Astrocyte (in vitro differentiated cells and primary cell): Measurements from ENCODE around the gene CCDC174. TPM values are rescaled to one million over a fixed set of nuclear protein-coding genes. Genes with fewer than 3 reads are reported as not detected.

Source experiments
- DNase-seq: peaks from one replicate; pipeline ENCODE4 v3.0.0-alpha.2; 2010; ENCODE audit warnings: low read depth
- FAIRE-seq: peaks from 2 replicates; lab custom pipeline; 2011; peaks lifted over from hg19 to GRCh38; lab: Jason Lieb, UNC
- H2AFZ ChIP-seq: 2 replicates; pipeline ENCODE4 v1.6.0; 2012; ENCODE audit warnings: low read depth, low read length, inconsistent platforms
- H3K27ac ChIP-seq: 2 replicates; pipeline ENCODE4 v1.5.1; 2011; ENCODE audit warnings: low read depth, low read length, inconsistent platforms
- H3K27me3 ChIP-seq: 2 replicates; pipeline ENCODE4 v1.6.0; 2011; ENCODE audit warnings: low read length, inconsistent platforms; ENCODE audit not compliant: insufficient read depth
- H3K36me3 ChIP-seq: 2 replicates; pipeline ENCODE4 v1.5.1; 2011; ENCODE audit warnings: low read length, inconsistent platforms; ENCODE audit not compliant: insufficient read depth
- H3K4me1 ChIP-seq: 2 replicates; pipeline ENCODE4 v1.5.1; 2011; ENCODE audit warnings: low read length, inconsistent platforms; ENCODE audit not compliant: insufficient read depth
- H3K4me2 ChIP-seq: 2 replicates; pipeline ENCODE4 v1.6.0; 2012; ENCODE audit warnings: low read length, inconsistent platforms
- H3K4me3 ChIP-seq: 2 replicates; pipeline ENCODE4 v1.5.1; 2011; ENCODE audit warnings: low read depth, mild to moderate bottlenecking, low read length, inconsistent platforms; ENCODE audit not compliant: insufficient read depth
- H3K79me2 ChIP-seq: 2 replicates; pipeline ENCODE4 v1.6.0; 2012; ENCODE audit warnings: mild to moderate bottlenecking, low read length, inconsistent platforms; ENCODE audit not compliant: insufficient read depth
- H3K9ac ChIP-seq: 2 replicates; pipeline ENCODE4 v1.6.0; 2012; ENCODE audit warnings: mild to moderate bottlenecking, low read length, inconsistent platforms
- H3K9me3 ChIP-seq: 2 replicates; pipeline ENCODE4 v1.5.1; 2012; ENCODE audit warnings: low read depth, mild to moderate bottlenecking, low read length, inconsistent platforms; ENCODE audit not compliant: insufficient read depth
- H4K20me1 ChIP-seq: 2 replicates; pipeline ENCODE4 v1.6.0; 2012; ENCODE audit warnings: low read length, inconsistent platforms; ENCODE audit not compliant: insufficient read depth
- H3K27ac Mint-ChIP-seq: one replicate; pipeline ENCODE4 v1.8.0; 2021; ENCODE audit warnings: mild to moderate bottlenecking, mixed read lengths; ENCODE audit not compliant: unreplicated experiment
- H3K27me3 Mint-ChIP-seq: one replicate; pipeline ENCODE4 v1.8.0; 2021; ENCODE audit warnings: low read depth, mixed read lengths; ENCODE audit not compliant: unreplicated experiment
- H3K36me3 Mint-ChIP-seq: one replicate; pipeline ENCODE4 v1.8.0; 2021; ENCODE audit warnings: low read depth, mixed read lengths; ENCODE audit not compliant: unreplicated experiment
- H3K4me1 Mint-ChIP-seq: one replicate; pipeline ENCODE4 v1.8.0; 2021; ENCODE audit warnings: low read depth, mixed read lengths; ENCODE audit not compliant: unreplicated experiment
- H3K4me3 Mint-ChIP-seq: one replicate; pipeline ENCODE4 v1.8.0; 2021; ENCODE audit warnings: mild to moderate bottlenecking, moderate library complexity, mixed read lengths; ENCODE audit not compliant: unreplicated experiment
- H3K9me3 Mint-ChIP-seq: one replicate; pipeline ENCODE4 v1.8.0; 2021; ENCODE audit warnings: mild to moderate bottlenecking, mixed read lengths; ENCODE audit not compliant: unreplicated experiment
- CTCF ChIP-seq: IDR thresholded peaks from 2 replicates; pipeline ENCODE4 v1.5.1; 2011; ENCODE audit warnings: low read depth, mild to moderate bottlenecking, inconsistent platforms, low read length, moderate library complexity; ENCODE audit not compliant: insufficient read depth
- EZH2 ChIP-seq: IDR thresholded peaks from 2 replicates; pipeline ENCODE4 v1.6.1; 2012; ENCODE audit warnings: mild to moderate bottlenecking, low read length, inconsistent platforms; ENCODE audit not compliant: insufficient read depth
- total RNA-seq: library from RNA; stranded (reverse); gene quantifications from 2 replicates; pipeline ENCODE4 v1.2.1, GENCODE V29; 2021

Gene CCDC174
- total RNA-seq, 1 donor from 2014 or later, result 17.4 TPM

GRCh38 chr3:14674841-14675240 lies 23.3 kb downstream of the CCDC174 start, which contains the start of gene C3orf20:
C3orf20 (plus strand) TSS chr3:14675141; CDS start chr3:14682714, 7,573 bp downstream.
- Histone ChIP-seq H3K4me2 (no peak within 1 kb of the TSS), H4K20me1 (peaks cover 4% of the 10 kb centered on the region), H2AFZ (no peak within 1 kb of the TSS), H3K4me1 (no peaks in the 10 kb centered on the region), H3K27ac (no peak within 1 kb of the TSS), H3K36me3 (peaks cover 25% of the 10 kb centered on the region), H3K27me3 (no peaks in the 10 kb centered on the region), H3K4me3 (no peak within 1 kb of the TSS), H3K9me3 (no peaks in the 10 kb centered on the region), H3K79me2 (no peaks in the 10 kb centered on the region), H3K9ac (no peak within 1 kb of the TSS)
- Mint-ChIP-seq H3K4me3 (no peak within 1 kb of the TSS), H3K9me3 (no peaks in the 10 kb centered on the region), H3K4me1 (no peaks in the 10 kb centered on the region), H3K27me3 (no peaks in the 10 kb centered on the region), H3K36me3 (peaks cover 6% of the 10 kb centered on the region), H3K27ac (no peak within 1 kb of the TSS)
- FAIRE-seq (no peak), DNase-seq (no peak)
- no peak for TF ChIP-seq CTCF

- H3K9me3 Mint-ChIP-seq, result no peaks in the 10 kb centered on the region
- no peak overlapping the region for H3K4me3 ChIP-seq
- no peak for DNase-seq
Measured at GRCh38 chr3:14676881-14677280, 25.3 kb downstream of the CCDC174 start.

More at GRCh38 chr3:14676881-14677280, 25.3 kb downstream of the CCDC174 start:
- Histone ChIP-seq H4K20me1 (peaks cover 4% of the 10 kb centered on the region), H3K4me2 (no peak overlapping the region), H2AFZ (no peak overlapping the region), H3K27me3 (no peaks in the 10 kb centered on the region), H3K4me1 (no peaks in the 10 kb centered on the region), H3K9me3 (no peaks in the 10 kb centered on the region), H3K79me2 (no peaks in the 10 kb centered on the region), H3K9ac (no peak overlapping the region), H3K27ac (no peak overlapping the region), H3K36me3 (peaks cover 9% of the 10 kb centered on the region)
- TF ChIP-seq CTCF, result no peak
- TF ChIP-seq EZH2, result no peak
- Mint-ChIP-seq H3K4me3 (no peak overlapping the region), H3K4me1 (no peaks in the 10 kb centered on the region), H3K27ac (no peak overlapping the region), H3K36me3 (peaks cover 5% of the 10 kb centered on the region), H3K27me3 (peaks cover 2% of the 10 kb centered on the region)
- FAIRE-seq, result no peak
